ENCODE measurements around the gene IGFL3.
"Not testable (repeated sequence)": the region's sequence is repeated elsewhere in the genome, so short reads cannot be mapped to it uniquely, and the experiment has no call there.

The IGFL3 gene

DNA sequence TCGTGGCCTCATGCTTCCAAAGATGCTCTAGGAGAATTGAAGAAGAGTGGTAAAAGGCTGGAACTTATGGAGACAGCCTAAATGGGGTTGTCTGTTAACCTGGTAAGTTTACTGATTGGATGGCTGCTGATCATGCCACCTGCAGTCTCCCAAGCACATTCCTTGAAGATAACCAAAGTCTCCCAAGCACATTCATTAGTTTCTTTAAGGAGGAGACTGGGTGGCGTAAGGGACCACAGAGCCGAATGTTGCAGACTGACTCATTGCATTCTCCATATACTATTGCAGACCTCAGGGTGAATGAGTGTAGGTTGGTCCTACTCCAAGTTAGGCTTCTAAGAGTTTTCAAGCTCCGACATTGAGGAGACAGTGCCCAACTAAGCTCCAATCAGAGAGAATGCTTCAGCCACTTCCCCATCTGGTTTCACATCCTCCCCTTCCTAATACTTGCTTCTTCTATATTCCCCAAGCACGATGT lies at the start of gene IGFL3:
TSS of gene IGFL3 (minus strand) at position 51 of the 478 bp plus-strand sequence. CDS start at position 12, 39 bp downstream.
- DNase-seq = no peak

DNA sequence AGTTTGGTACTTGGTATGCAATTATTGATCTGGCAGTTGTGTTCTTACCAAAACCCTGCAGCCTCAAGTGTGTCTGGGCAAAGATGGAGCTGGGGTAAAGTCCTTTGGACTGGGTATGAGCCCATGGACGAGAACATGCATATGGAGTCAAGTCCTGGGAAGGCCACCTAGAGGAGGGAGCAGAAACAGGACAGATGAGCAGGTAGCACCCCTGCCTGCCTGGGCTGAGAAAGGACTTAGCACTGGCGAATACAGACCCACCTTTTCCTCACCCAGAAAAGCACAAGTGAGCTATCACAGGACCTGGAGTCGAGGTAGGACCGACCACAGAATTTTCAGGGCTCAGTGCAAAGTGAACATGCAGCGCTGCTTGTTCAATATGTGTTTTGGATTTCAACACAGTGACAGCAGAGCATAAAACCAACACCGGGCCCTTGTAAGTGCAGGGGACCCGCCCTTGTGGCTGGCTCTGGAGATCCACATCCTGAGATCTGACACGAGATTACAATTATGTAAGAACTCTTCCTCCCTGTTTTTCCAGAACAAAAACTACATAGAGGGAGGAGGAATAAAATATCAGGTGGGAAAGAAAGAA lies 49.5 kb upstream of the IGFL3 start:
- no peak for DNase-seq

DNA sequence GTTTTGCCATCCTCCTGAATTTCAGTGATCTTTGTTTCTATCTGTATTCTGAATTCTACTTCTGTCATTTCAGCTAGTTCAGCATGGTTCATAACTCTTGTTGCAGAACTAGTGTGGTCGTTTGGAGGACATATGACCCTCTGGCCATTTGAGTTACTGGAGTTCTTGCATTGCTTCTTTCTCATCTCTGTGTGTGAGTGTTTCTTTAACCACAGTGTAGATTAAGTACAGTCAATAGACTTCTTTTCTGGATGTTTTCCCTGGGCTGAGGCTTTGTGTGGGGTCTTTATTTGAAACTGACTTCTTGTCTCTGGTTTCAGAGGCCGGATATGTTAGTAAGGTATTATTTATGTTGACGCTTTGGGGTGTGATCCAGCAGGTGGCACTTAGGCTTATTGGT lies 38.2 kb upstream of the IGFL3 start:
- no peak for DNase-seq

DNA sequence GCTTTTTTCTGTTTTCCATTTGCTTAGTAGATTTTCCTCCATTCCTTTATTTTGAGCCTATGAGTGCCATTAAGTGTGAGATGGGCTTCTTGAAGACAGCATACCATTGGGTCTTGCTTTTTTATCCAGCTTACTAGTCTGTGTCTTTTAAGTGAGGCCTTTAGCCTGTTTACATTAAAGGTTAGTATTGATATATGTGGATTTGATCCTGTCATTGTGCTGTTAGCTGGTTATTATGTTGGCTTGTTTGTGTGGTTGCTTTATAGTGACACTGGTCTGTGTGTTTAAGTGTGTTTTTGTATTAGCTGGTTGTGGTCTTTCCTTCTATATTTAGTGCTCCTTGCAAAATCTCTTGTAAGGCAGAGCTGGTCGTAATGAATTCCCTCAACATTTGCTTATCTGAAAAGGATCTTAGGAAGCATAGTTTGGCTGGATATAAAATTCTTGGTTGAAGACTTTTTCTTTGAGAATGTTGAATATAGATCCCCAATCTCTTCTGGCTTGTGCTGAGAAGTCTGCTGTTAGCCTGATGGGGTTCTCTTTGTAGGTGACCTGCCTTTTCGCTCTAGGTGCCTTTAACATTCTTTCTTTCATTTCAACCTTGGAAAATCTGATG lies 37.3 kb upstream of the IGFL3 start:
- not testable (repeated sequence) for DNase-seq

DNA sequence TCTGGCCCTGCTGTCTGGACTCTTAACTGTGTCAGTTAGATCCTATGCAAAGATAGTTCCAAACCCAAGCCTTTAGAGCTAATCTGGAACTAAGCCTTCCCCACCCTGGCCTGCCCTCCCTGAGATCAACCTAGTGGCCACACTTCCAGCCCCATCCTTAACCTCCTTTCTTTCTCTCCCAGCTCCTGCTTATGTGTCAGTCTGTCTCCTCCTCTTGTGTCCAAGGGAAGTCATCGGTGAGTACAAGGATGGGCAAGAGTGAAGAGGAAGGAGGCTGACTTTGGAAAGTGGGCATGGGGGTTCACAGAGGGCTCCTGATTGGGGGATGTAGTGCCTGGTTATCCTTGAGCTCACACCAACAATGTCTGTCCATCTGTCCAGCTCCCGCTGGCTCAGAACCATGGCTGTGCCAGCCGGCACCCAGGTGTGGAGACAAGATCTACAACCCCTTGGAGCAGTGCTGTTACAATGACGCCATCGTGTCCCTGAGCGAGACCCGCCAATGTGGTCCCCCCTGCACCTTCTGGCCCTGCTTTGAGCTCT lies 35.8 kb upstream of the IGFL3 start:
- no peak for DNase-seq

DNA sequence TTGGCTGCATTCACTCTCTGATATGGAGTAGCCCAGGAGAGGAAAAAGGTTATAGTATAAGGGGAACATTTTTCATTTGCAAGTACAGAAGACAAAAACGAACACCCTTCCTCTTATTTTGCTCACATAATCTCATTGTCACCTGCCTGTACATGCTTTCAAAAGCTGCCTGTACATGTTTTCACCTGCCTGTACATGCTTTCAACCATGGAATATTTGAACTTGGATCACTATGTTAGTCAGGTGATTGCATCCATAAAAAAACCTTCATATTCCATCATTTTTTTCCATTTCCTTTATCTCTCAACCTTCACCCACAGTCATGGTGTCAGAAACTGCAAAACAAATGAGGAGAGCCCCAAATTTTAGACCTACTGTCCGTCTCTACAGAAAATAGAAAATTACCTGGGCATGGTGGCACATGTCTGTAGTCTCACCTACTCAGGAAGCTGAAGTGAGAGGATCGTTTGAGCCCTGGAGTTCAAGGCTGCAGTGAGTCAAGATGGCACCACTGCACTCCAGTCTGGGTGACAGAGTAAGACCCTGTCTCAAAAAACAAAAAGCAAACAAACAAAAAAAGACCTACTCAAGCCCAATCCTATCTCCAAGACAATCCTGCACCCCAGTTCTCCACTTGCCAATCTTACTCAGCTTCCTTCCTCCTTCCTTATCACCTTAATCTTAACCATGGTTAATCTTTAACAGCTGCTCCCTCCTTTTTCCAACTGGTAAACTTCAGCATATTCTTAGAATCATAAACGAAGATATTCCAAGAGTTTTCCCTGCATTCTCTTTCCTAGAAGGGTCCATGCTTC lies 35.1 kb upstream of the IGFL3 start:
- DNase-seq = no peak

DNA sequence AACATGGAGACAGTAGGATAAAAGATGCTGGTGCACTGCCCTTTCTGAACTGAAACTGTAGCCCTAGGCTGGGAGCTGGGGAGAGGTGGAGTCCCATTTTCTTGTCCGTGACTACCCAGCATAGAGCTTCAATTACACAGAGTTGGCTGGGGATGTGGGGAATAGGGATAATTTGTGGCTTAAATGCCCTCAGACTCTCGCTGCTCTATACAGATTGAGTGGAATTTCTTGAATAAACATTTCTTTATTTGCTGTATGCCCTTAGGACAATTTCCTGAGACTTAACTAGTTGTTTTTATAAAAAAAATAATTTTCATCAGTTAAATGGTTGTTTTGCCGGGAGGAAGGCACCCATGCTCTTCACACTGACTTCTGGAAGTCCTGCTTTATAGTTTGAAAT lies 30.7 kb upstream of the IGFL3 start:
- DNase-seq = no peak

DNA sequence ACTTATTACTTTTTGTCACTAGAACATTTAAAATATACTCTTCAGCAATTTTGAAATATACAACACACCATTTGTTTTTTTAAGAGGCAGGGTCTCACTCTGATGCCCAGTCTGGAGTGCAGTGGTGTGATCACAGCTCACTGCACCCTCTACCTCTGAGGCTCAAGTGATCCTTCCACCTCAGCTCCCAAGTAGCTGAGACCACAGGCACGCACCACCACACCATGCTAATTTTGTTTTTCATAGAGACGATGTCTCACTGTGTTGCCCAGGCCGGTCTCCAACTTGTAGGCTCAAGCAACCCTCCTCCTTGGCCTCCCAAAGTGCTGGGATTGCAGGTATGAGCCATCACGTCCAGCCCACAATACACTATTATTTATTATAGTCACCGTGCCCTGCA lies 26.1 kb upstream of the IGFL3 start:
- no peak for DNase-seq

DNA sequence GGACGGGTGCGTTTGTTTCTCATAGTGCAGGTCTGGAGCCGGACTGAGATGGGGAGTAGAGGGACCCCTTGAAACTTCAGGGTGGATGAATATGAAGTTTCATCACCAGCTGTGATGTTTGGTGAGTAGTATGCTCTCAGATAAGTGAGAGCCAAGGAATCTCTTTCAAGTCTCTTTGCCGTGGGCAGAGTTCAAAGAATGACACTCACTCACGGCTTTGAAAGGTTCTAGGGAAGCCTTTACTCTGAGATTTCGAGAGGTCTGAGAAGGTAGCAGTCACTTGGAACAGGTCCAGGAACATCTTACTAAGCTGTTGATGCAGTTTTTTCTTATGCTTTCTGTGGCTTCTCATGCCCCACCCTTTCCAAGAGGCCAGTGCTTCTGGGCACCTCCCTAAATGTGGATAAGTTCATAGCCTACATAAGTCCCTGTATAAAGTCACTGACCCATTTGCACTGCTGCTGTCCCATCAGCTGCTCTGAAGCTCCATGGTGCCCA lies 23.4 kb upstream of the IGFL3 start, which contains the start of gene IGFL2:
TSS of gene IGFL2 (plus strand) at position 448 of the 498 bp plus-strand sequence. CDS start at position 489, 41 bp downstream.
- no peak for DNase-seq

DNA sequence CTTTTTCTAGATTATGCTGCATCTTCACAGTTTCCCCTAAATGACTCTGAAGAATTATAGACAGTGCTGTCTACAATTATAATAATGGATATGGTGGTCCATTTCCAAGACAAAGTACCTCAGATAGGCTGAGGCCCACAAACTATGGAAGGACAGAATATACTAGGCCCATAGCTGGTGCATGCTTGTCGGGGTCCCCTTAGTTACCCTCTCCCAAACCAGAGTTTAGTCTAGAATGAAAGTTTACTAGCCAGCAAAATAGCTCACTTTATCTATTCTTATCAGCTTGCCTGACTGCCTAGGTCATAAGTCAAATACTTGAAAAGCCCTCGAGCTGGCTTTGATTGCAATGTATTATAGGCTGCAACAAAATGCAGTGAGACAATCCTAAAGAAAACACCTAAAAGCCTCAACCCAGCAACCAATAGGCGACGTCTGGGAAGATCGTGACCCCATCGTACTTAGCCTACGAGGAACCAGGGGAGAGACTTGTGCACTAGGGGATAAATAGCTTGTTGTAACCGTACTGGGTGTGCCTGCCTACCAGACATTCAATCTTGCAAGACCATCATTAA lies 22.8 kb upstream of the IGFL3 start:
- DNase-seq = no peak

DNA sequence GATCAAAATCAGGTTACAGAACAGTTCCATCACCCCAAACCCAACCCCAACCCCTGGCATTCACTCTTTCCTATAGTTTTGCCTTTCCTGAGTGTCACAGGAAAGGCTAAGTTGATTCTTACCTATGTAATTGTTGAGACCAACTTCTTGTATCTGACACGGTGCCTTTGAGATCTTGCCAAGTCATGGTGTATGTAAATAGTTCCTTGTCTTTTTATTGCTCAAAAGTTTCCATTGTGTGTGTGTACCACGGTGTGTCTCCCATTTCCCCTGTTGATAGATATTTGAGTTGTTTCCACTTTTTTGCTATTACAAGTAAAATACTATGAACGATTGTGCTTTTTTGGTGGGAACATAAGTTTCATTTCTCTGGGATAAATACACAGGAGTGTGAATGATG lies 20.3 kb upstream of the IGFL3 start:
- DNase-seq = no peak

DNA sequence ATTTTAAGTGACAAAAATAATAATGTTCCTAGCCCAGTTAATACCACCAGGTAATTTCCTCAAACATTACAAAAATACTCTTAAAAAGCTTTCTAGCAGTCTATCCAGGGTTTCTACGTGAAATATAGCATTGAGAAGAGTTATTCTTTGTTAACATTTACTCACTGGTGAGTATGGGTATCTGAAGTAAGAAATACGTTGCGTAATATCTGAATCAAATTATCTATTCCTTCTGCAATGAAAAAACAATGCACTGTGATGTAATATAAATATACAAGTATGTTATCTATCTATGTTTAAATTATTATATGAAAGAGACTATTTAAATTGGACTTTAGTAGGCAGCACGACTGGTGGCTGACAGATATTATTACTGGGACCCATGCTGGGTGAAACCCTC lies 17.8 kb upstream of the IGFL3 start:
- DNase-seq = no peak

DNA sequence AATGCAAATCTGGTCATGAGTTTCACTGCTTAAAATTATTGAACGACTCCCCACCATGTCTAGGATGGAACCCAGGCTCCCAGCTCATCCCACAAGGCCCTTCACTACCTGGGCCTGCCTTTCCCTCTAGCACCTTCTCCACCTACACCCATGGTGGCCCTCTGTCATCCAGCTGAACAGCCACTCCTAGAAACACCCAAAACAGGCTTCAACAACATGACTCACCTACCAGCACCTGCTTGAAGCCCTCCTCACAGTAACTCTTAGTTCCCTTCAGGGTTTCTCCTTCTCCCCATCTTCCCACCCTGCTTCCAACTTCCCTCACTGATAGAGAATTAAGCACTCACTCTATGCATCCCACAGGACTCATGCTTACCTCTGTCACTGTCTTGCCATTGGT lies 16.9 kb upstream of the IGFL3 start:
- DNase-seq = no peak

DNA sequence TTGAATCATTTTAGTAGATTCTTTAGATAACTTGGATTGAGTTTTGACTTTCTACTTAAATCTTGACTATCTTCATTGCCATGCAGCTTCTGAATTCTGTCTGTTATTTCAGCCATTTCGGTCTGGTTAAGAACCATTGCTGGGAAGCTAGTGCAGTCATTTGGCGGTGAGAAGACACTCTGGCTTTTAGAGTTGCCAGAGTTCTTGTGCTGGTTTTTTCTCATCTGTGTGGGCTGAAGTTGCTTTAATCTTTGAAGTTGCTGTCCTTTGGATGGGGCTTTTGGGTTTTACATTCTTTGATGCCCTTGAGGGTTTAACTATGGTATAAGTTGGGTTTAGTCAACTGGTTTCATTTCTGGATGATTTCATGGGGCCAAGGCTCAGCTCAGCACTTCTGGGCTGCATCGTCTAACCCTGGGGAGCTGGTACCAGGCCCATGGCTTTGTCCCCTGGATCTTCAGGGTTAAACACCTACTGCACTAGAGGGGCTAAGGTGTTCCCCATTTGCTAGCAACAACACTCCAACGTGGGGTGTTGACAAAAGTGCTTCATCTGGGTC lies 13.5 kb upstream of the IGFL3 start:
- DNase-seq = no peak

DNA sequence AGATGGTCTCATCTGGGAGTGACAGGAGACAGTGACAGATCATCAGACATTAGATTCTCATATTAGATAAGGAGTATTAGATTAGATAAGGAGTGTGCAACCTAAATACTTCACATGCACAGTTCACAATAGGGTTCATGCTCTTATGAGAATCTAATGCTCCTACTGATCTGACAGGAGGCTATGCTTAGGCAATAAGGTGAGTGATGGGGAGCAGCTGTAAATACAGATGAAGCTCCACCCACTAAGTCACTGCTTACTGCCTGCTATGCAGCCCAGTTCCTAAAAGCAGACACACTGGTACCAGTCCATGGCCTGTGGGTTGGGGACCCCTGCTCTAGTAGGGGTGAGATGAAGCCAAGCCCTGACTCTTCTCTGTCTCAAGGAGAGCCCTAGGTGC lies 10.0 kb upstream of the IGFL3 start:
- no peak for DNase-seq

DNA sequence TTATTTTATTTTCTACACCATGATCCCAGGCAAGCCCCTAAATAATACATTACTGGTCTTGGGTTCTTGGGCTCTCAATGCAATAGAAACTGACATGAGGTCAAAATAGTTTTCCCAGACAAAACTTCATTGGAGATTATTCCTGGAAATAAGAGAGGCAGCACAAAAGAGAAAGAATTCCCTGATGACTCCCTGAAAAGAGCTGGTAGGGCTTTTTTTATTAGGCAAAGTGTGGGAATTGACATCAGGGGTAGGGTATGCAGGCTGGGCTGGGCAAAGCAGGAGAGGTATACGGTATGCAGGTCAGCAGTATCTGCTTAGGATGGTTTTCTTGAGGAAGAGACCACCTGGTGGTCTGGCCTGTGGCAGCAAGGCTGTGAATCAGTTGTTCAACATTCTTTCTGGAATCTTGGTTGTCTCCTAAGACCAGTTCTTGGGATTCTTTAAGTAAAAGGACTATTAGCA lies 9.3 kb upstream of the IGFL3 start:
- DNase-seq = no peak

DNA sequence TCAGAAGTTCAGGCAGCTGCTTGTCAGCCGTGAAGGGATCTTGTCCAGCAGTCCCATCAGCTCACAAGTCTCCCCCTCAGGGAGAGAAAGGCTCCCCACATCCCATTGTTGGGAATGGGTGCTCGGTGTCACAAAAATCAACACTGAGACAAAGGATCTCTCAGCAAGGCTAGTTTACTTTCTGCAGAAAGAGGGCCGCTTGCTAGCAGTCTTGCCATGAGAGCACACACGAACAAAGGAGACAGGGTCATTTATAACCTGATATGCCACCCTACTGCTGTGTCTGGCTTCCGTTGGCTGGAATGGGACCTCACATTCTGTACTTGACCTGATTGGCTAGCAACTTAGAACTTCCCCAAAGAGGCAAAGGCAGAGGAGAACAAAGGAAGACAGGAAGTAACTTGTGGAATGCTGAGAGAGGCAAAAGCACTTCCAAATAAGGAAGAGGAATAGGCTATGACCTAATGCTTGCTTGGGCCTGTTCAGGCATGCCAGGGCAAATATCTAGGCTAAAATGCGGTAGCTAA lies 8.7 kb upstream of the IGFL3 start:
- no peak for DNase-seq

DNA sequence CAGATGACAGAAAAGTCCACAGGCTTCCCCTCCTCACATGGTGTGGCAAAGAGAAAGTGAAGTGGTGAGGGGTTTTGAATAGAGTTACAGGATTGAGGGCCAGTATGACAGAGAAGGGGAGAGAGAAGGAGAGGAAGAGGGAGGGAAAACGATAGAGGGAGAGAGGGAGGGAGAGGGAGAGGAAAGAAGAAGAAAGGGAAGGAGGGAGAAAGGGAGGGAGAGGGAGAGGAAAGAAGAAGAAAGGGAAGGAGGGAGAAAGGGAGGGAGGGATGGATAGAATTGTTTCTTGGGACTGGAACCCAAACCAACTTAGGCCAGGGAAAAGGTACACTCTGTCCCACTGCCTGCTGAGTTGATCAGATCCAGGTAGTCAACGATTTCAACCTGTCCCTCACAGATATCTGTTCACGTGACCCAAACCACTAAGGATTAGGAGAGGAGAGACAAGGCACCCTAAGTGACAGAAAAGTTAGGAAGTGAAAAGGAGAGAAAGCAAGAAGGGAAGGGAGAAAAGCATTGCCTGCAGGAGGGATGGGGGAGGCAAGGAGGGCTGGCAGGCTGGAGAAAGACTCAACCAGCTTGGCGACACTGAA lies 8.1 kb upstream of the IGFL3 start:
- DNase-seq = no peak

DNA sequence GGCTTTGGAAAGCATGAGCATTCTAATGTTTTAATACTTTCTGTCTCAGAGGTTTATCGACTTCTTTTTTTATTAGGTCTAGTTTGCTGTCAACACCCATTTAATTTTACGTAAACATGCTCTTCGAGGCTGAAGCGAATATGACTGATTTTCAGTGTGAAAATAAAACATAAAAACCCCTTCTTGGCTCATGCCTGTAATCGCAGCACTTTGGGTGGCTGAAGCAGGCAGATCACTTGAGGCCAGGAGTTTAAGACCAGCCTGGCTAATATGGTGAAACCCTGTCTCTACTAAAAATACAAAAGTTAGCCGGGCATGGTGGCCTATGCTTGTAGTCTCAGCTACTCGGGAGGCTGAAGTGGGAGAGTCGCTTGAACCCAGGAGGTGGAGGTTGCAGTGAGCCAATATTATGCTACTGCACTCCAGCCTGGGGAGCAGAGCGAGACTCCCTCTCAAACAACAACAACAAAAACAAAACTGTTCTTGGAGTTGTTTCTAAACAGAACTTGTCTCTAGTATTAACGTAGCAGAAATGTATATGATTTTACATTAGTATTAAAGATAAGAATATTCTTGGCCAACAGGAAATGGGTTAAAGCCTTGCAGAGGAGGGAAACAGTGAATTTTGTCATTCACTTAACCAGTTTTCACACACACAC lies 7.1 kb upstream of the IGFL3 start:
- no peak for DNase-seq

DNA sequence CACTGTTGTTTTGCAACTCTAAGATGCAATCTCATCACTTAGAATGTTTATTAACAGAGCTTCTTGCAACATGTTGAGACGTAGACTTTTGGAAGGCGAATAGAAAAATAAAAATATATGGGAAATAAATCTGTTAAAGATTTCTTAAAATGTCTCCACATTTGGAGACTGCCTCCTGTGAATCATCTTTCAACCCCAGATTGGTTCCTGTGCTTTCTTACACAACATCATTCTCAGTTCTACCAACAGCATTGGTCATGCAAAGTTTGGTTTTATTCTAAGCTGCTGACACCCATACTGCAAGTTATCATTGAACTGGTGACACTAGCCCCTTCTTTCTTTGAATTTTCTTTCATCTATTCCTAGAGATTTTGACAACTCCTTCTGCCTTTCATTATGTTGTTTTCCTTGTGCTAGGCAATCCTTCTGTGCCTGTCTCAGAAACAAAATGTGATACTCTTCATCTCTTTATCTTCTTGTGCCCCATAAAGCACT lies 1.6 kb upstream of the IGFL3 start:
- no peak for DNase-seq

DNA sequence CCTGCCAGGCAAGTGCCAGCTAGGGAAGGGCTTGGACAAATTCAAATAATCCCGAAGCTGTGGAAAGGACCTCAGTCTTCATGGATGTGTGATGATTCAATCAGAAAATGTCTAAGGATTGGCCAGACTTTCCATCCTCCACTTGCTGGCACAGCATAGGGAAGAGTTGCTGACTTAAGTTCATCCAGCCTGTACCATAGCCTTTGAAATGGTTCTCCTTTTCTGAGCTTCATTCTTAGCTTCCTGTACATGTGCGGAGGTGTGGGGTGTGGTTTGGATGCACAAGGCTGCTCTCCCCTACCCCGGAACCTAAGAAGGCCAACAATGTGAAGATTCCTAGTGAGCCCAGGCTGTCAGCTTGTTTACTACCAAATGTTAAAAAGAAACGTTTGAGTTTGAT lies 959 bp upstream of the IGFL3 start:
- DNase-seq = no peak

Measured in activated naive CD4-positive, alpha-beta T cell treated with anti-CD3 and anti-CD28 coated beads, Interleukin-2, amount 50 U/mL, for 16 hours (primary cell).